Measurements from ENCODE around the gene CLEC2D.
A peak's percentile ranks its signal among the peaks of the same experiment; 100 is the strongest.
"Not testable (repeated sequence)": the region's sequence is repeated elsewhere in the genome, so short reads cannot be mapped to it uniquely, and the experiment has no call there.

CLEC2D gene

DNA sequence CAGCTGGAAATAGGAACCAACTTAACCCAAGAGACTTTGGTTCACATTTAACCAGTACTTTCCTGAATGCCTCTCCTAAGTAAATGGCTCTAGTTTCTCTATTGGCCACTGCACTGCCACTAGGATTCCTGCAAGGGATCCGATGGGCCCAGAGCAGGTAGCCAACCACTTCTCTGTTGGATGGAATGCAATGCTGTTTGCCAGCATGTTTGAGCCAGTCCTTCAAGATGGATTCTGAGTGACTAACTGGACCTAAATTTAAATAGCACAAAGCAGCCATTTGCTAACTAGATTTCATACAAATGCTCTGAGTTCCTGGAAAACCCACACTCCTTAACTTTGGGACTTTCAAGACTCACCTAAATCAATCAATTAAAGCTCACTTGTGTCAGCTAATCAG lies 9.5 kb upstream of the CLEC2D start:
- DNase-seq (ENCODE audit: low spot score), result no peak

- no peak for DNase-seq (ENCODE audit: low spot score)
These were observed 7.8 kb upstream of the CLEC2D start for GRCh38 chr12:9661720-9662119.

- DNase-seq (ENCODE audit: low spot score), result no peak
These were observed 7.0 kb upstream of the CLEC2D start for GRCh38 chr12:9662488-9662887.

GRCh38 chr12:9667403-9668160 lies 1.9 kb upstream of the CLEC2D start:
- DNase-seq (ENCODE audit: low spot score), result no peak

- DNase-seq (ENCODE audit: low spot score), result no peak
These were observed 1.1 kb upstream of the CLEC2D start for GRCh38 chr12:9668161-9669018.

DNA sequence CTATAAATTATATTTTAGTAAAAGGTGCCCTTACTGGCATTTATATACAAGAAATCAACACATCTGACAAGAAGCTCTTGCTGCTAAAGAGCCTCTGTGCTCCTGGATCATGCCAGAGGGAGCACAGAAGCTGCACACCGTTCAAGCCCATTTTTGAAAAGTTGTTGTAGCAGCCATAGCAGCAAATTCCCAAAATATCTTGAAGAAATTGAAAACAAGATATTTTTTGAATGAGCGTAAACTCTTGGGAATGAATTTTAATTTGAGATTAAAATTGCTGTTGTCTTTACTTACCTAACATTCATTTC lies 540 bp upstream of the CLEC2D start:
- no peak for DNase-seq (ENCODE audit: low spot score)

- DNase-seq (ENCODE audit: low spot score), result not testable (repeated sequence)
These were observed 2.8 kb downstream of the CLEC2D start for GRCh38 chr12:9672340-9672739.

DNA sequence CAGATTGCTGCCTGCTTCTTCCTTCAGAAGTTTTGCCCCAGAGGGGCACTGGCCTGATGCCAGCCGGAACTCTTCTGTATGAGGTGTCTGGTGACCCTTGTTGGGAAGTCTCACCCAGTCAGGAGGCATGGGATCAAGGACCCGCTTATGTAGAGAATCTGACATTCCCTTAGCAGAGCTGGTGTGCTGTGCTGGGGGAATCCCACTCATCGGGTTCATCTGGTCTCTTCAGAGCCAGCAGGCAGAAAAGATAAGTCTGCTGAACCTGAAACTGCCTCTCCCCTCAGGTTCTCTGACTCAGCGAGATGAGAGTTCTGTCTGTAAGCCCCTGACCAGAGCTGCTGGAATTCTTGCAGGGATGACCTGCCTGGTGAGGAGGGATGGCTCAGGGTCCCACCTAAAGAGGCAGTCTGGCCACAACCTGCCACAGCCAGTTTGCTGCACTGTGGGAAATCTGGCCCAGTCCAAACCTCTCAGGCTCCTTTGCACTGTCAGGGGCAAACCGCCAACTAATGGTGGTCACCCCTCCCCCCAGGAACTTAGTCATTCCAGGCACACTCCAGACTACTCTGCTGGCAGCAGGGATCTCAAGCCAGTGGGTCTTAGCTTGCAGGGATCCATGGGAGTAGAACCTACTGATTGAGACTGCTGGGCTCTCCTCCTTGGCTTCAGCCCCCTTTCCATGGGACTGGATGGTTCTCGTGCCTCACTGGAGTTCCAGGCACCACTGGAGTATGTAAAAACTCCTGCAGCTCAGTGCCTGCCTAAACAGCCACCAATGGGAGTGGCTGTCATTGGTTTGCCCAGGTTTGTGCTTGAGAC lies 4.1 kb downstream of the CLEC2D start:
- DNase-seq (ENCODE audit: low spot score), result peak; percentile 57

- no peak for DNase-seq (ENCODE audit: low spot score)
These were observed 4.7 kb downstream of the CLEC2D start for GRCh38 chr12:9674226-9674590.

DNA sequence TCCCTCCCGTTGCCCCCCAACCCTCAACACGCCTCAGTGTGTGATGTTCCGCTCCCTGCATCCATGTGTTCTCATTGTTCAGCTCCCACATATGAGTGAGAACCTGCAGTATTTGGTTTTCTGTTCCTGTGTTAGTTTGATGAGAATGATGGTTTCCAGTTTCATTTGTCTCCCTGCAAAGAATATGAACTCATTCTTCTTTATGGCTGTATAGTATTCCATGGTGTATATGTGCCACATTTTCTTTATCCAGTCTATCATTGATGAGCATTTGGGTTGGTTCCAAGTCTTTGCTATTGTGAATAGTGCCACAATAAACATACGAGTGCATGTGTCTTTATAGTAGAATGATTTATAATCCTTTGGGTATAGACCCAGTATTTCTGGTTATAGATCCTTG lies 13.0 kb downstream of the CLEC2D start:
- DNase-seq (ENCODE audit: low spot score), result not testable (repeated sequence)

GRCh38 chr12:9682949-9683348 lies 13.4 kb downstream of the CLEC2D start:
- not testable (repeated sequence) for DNase-seq (ENCODE audit: low spot score)

DNA sequence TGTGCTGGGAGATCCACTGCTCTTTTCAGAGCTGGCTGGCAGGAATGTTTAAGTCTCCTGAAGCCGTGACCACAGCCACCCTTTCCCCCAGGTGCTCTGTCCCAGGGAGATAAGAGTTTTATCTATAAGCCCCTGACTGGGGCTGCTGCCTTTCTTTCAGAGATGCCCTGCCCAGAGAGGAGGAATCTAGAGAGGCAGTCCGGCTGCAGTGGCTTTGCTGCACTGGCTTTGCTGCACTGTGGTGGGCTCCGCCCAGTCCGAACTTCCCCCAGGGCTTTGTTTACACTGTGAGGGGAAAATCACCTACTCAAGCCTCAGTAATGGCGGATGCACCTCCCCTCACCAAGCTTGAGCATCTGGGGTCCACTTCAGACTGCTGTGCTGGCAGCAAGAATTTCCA lies 15.9 kb downstream of the CLEC2D start:
- DNase-seq (ENCODE audit: low spot score), result not testable (repeated sequence)

- no peak for DNase-seq (ENCODE audit: low spot score)
These were observed 16.4 kb downstream of the CLEC2D start for GRCh38 chr12:9685915-9686314.

DNA sequence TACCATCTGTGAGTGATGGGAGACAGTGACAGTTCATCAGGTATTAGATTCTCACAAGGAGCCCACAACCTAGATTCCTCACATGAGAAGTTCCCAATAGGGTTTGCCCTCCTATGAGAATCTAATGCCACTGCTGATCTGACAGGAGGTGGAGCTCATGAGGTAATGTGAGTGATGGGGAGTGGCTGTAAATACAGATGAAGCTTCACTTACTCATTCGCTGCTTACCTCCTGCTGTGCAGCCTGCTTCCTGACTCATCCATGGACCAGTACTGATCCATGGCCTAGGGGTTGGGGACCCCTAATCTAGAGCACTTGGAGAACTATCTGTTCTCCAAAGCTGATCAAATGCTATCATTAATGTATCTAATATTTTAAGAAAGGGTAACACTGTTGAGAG lies 17.7 kb downstream of the CLEC2D start:
- DNase-seq (ENCODE audit: low spot score), result no peak

DNA sequence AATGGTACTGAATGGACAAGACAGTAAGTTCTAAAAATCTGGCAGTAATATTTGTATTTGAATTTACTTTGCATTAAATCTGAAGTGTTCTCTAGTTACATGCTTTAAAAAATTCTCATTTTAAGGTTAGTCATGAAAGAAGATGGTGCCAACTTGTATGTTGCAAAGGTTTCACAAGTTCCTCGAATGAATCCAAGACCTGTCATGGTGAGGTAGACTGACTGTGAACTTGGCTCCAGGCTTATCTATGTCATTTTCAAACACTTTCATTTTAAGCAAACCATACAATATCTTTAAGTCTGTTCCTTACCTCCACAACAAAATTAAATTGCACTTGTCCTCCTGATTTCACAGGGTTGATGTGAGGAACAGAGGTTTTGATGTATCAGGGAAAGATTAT lies 23.4 kb downstream of the CLEC2D start:
- no peak for DNase-seq (ENCODE audit: low spot score)

DNA sequence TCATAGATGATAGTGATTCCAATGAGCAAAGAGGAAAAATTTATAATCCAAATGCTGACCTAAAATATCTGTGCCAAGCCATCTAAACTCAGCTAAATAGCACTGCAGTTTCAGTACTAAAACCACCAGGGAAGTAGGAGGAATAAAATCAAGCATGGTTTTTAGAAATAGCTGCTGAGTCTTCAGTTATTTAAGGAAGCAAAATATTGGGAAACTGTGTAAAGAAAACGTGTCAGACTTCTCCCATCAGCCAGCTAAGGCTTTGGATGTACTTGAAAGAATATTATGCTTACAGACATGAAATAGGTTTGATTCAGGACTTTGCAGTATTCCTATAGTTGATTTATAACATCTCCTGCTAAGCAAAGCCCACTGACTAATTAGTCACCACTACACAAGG lies 24.7 kb downstream of the CLEC2D start:
- no peak for DNase-seq (ENCODE audit: low spot score)

DNA sequence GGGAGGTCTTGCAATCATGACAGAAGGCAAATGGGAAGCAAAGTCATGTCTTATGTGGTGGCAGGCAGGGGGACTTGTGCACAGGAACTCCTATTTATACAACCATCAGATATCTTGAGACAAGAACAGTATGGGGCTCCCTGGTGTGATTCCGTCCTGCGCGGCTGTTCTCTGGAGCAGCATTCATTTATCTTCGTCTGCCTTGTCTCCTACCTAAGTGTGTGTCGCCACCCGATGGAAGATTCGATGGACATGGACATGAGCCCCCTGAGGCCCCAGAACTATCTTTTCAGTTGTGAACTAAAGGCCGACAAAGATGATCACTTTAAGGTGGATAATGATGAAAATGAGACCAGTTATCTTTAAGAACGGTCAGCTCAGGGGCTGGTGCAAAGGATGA lies 25.6 kb downstream of the CLEC2D start:
- not testable (repeated sequence) for DNase-seq (ENCODE audit: low spot score)

DNA sequence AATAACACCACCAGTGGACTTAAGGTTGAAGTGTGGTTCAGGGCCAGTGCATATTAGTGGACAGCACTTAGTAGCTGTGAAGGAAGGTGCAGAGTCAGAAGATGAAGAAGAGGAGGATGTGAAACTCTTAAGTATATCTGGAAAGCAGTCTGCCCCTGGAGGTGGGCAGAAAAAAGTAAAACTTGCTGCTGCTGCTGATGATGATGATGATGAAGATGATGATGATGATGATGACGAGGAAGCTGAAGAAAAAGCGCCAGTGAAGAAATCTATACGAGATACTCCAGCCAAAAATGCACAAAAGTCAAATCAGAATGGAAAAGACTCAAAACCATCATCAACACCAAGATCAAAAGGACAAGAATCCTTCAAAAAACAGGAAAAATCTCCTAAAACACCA lies 26.1 kb downstream of the CLEC2D start:
- not testable (repeated sequence) for DNase-seq (ENCODE audit: low spot score)

DNA sequence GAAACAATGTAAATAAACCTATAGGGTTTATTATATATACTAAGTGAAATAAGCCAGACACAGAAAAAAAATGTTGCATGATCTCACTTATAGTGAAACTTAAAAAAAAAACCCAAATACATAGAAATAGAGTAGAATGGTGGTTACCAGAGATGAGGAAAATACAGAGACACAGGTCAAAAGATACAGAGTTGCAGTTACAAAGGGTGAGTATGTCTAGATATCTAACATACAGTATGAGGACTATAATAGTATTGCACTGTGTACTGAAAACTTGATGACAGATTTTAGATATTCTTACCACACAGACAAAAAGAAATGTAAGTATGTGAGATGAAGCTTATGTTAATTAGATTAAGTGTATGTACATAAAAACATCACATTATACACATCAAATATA lies 28.1 kb downstream of the CLEC2D start:
- no peak for DNase-seq (ENCODE audit: low spot score)

GRCh38 chr12:9698681-9699080 lies 29.2 kb downstream of the CLEC2D start:
- DNase-seq (ENCODE audit: low spot score), result no peak

DNA sequence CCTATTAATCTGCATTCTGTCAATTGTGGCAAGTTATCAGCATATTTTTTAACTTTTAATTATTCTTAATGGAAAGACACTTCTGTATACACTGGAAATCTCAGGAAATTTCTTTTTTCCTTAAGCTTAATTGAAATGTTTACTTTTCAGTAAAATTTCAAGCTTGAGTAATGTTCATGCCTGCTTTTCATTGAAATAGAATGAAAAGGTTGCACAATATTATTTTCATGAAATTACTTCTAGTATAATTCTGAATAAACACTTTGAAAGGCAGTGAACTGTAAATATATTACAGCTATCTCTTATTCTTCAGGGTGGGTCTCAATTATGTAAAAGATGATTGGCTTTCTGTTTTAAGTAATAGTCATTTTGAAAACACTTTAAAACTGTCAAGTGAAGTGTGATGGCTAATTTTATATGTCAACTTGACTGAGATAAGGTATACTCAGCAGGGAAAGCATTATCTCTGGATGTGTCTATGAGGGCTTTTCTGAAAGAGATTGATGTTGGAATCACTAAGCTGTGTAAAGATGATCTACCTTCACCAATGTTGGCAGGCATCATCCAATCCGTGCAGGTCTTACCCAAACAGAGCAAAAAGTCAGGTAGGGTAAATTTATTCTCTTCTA lies 29.9 kb downstream of the CLEC2D start:
- DNase-seq (ENCODE audit: low spot score), result no peak

GRCh38 chr12:9699898-9700605 lies 30.5 kb downstream of the CLEC2D start:
- DNase-seq (ENCODE audit: low spot score), result no peak

Data from COLO829 (cell line).